DND-41 (cell line): ENCODE data around the gene OVAAL.

Source experiments
- ATAC-seq: fragments of 200-7000 bp; cut with Tn5 transposase; 3 replicates; pipeline ENCODE4 v1.9.1; 2021; ENCODE audit warnings: low read depth; ENCODE audit not compliant: insufficient read depth
- DNase-seq: peaks from one replicate; pipeline ENCODE4 v3.0.0-alpha.2; 2020
- H2AFZ ChIP-seq: 2 replicates; pipeline ENCODE4 v1.6.0; 2012; ENCODE audit warnings: low read depth, low read length
- H3K27ac ChIP-seq: 2 replicates; pipeline ENCODE4 v1.5.1; 2012; ENCODE audit warnings: low read length, inconsistent platforms
- H3K27me3 ChIP-seq: fragments of 200-600 bp; sonication (generic); 2 replicates; pipeline ENCODE4 v1.6.0; 2012; ENCODE audit warnings: low read length, mild to moderate bottlenecking, inconsistent platforms; ENCODE audit not compliant: insufficient read depth, poor library complexity
- H3K36me3 ChIP-seq: 2 replicates; pipeline ENCODE4 v1.5.1; 2012; ENCODE audit warnings: low read length, inconsistent platforms; ENCODE audit not compliant: insufficient read depth
- H3K4me1 ChIP-seq: 2 replicates; pipeline ENCODE4 v1.5.1; 2012; ENCODE audit warnings: mild to moderate bottlenecking, low read length; ENCODE audit not compliant: insufficient read depth
- H3K4me2 ChIP-seq: 2 replicates; pipeline ENCODE4 v1.6.0; 2012; ENCODE audit warnings: mild to moderate bottlenecking, moderate library complexity, low read length, inconsistent platforms; ENCODE audit not compliant: insufficient read depth
- H3K4me3 ChIP-seq, 2 experiments: fragments of 200-600 bp in 1 of 2; shearing (Covaris generic) in 1 of 2; 2 replicates each; pipeline ENCODE4 v1.5.1; 2012 to 2016; ENCODE audit warnings: inconsistent platforms in 2 of 2, low read length in 2 of 2, mild to moderate bottlenecking in 2 of 2, low read depth in 1 of 2, moderate library complexity in 1 of 2
- H3K79me2 ChIP-seq: 2 replicates; pipeline ENCODE4 v1.6.0; 2012; ENCODE audit warnings: low read length, inconsistent platforms; ENCODE audit not compliant: insufficient read depth
- H3K9ac ChIP-seq: 2 replicates; pipeline ENCODE4 v1.6.0; 2012; ENCODE audit warnings: low read depth, mild to moderate bottlenecking, inconsistent platforms, low read length, moderate library complexity
- H3K9me3 ChIP-seq: 2 replicates; pipeline ENCODE4 v1.5.1; 2012; ENCODE audit warnings: low read length, moderate library complexity, mild to moderate bottlenecking, inconsistent platforms; ENCODE audit not compliant: insufficient read depth, severe bottlenecking
- H4K20me1 ChIP-seq: 2 replicates; pipeline ENCODE4 v1.6.0; 2012; ENCODE audit warnings: low read length; ENCODE audit not compliant: insufficient read depth
- CTCF ChIP-seq: IDR thresholded peaks from 2 replicates; pipeline ENCODE4 v1.5.1; 2012; ENCODE audit warnings: borderline replicate concordance, low read length, moderate library complexity, mild to moderate bottlenecking; ENCODE audit not compliant: poor library complexity, severe bottlenecking; ENCODE audit errors: extremely low read depth
- EZH2 ChIP-seq: IDR thresholded peaks from 3 replicates; pipeline ENCODE4 v1.6.1; 2012; ENCODE audit warnings: borderline replicate concordance, low read depth, mild to moderate bottlenecking, moderate library complexity, low read length, inconsistent platforms; ENCODE audit not compliant: severe bottlenecking

The OVAAL gene

DNA sequence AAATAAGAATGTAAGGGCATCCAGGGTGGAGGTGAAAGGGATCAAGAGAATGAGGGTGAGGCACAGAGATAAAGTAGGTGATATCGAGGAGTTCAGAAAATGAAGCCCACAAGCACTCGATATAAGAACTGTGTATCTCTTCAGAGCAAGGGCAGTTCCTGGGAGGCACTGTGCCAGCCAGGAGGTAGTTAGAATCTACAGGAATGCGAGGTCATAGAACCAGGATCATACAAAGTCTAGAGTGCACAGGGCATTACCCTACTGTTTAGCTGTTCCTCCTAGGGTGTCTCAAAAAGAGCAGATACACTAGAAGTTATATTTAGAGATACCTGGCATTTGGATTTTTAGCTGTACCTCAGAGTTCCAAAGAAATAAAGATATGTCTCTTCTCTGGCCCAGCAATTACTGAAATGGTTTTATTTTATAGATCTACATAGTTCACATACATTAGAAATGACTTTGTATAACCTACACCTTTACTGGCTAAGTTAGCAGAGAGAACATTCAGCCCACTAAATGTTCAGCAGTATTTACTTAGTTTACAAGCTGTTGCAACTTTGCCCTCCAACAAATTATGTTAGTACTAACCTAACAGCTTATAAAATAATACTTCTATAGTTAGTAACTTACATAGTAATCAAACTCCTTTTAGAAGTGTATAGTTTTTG is 1.6 kb downstream of the OVAAL start:
- no peaks in the 10 kb centered on the region for H3K27me3 ChIP-seq
- H3K36me3 ChIP-seq, result no peaks in the 10 kb centered on the region
- no peak overlapping the region for H3K4me3 ChIP-seq
- H3K27ac ChIP-seq, result no peak overlapping the region
- H3K9ac ChIP-seq, result no peak overlapping the region
- H2AFZ ChIP-seq, result no peak overlapping the region
- H4K20me1 ChIP-seq, result no peaks in the 10 kb centered on the region
- no peaks in the 10 kb centered on the region for H3K79me2 ChIP-seq
- ATAC-seq (no peak), DNase-seq (no peak)
- H3K4me1 ChIP-seq, result no peaks in the 10 kb centered on the region
- no peaks in the 10 kb centered on the region for H3K9me3 ChIP-seq
- no peak for TF ChIP-seq EZH2
- no peak for TF ChIP-seq CTCF
- H3K4me2 ChIP-seq, result no peak overlapping the region

- H3K79me2 ChIP-seq, result no peaks in the 10 kb centered on the region
- H2AFZ ChIP-seq, result no peak overlapping the region
- no peaks in the 10 kb centered on the region for H3K27me3 ChIP-seq
- H3K4me2 ChIP-seq, result no peak overlapping the region
- ATAC-seq (no peak), DNase-seq (no peak)
- no peaks in the 10 kb centered on the region for H3K36me3 ChIP-seq
- no peaks in the 10 kb centered on the region for H3K9me3 ChIP-seq
- H3K27ac ChIP-seq, result no peak overlapping the region
- TF ChIP-seq CTCF (no peak), EZH2 (no peak)
- no peaks in the 10 kb centered on the region for H4K20me1 ChIP-seq
- no peaks in the 10 kb centered on the region for H3K4me1 ChIP-seq
- H3K4me3 ChIP-seq, result no peak overlapping the region
- no peak overlapping the region for H3K9ac ChIP-seq
These were observed 2.3 kb downstream of the OVAAL start for GRCh38 chr1:180560868-180561600.

- H2AFZ ChIP-seq, result no peak overlapping the region
- ATAC-seq, result no peak
These were observed 3.9 kb downstream of the OVAAL start for GRCh38 chr1:180562640-180563025.

More at GRCh38 chr1:180562640-180563025, 3.9 kb downstream of the OVAAL start:
- H3K27me3 ChIP-seq, result no peaks in the 10 kb centered on the region
- H3K9me3 ChIP-seq, result no peaks in the 10 kb centered on the region
- H3K27ac ChIP-seq, result no peak overlapping the region
- TF ChIP-seq EZH2 (no peak), CTCF (no peak)
- no peaks in the 10 kb centered on the region for H3K4me1 ChIP-seq
- no peak overlapping the region for H3K9ac ChIP-seq
- no peak for DNase-seq
- no peaks in the 10 kb centered on the region for H3K36me3 ChIP-seq
- H3K4me2 ChIP-seq, result no peak overlapping the region
- H3K79me2 ChIP-seq, result no peaks in the 10 kb centered on the region
- H3K4me3 ChIP-seq, result no peak overlapping the region
- no peaks in the 10 kb centered on the region for H4K20me1 ChIP-seq
